Osteocyte (in vitro differentiated cells): ENCODE measurements around the gene MRPL19. TPM values are rescaled to one million over a fixed set of nuclear protein-coding genes. Genes with fewer than 3 reads are reported as not detected.
"Not testable (repeated sequence)": the region's sequence is repeated elsewhere in the genome, so short reads cannot be mapped to it uniquely, and the experiment has no call there.

ENCODE experiments used
- DNase-seq: peaks from one replicate; pipeline ENCODE4 v3.0.0; 2021; ENCODE audit warnings: mixed read lengths; ENCODE audit not compliant: unreplicated experiment; ENCODE audit errors: extremely low spot score
- H3K27ac Mint-ChIP-seq: one replicate; pipeline ENCODE4 v1.8.0; 2021; ENCODE audit warnings: mild to moderate bottlenecking, mixed read lengths; ENCODE audit not compliant: unreplicated experiment
- H3K27me3 Mint-ChIP-seq: one replicate; pipeline ENCODE4 v1.8.0; 2021; ENCODE audit warnings: mixed read lengths; ENCODE audit not compliant: unreplicated experiment
- H3K36me3 Mint-ChIP-seq: one replicate; pipeline ENCODE4 v1.8.0; 2021; ENCODE audit warnings: mixed read lengths; ENCODE audit not compliant: unreplicated experiment
- H3K4me1 Mint-ChIP-seq: one replicate; pipeline ENCODE4 v1.8.0; 2021; ENCODE audit warnings: mixed read lengths; ENCODE audit not compliant: unreplicated experiment
- H3K4me3 Mint-ChIP-seq: one replicate; pipeline ENCODE4 v1.8.0; 2021; ENCODE audit warnings: mild to moderate bottlenecking, moderate library complexity, mixed read lengths; ENCODE audit not compliant: unreplicated experiment
- H3K9me3 Mint-ChIP-seq: one replicate; pipeline ENCODE4 v1.8.0; 2021; ENCODE audit warnings: mixed read lengths; ENCODE audit not compliant: unreplicated experiment
- total RNA-seq: library from RNA; stranded (reverse); gene quantifications from 2 replicates; pipeline ENCODE4 v1.2.1, GENCODE V29; 2021
- TF ChIP-seq, protein P1 (sequence below): fragments of 200-600 bp; sonication (generic); IDR thresholded peaks from 2 replicates; pipeline ENCODE4 v1.5.0; 2021; ENCODE audit warnings: antibody characterized with exemption, mild to moderate bottlenecking, moderate library complexity

The MRPL19 gene
- total RNA-seq, 1 donor from 2014 or later: 46.6 TPM

DNA sequence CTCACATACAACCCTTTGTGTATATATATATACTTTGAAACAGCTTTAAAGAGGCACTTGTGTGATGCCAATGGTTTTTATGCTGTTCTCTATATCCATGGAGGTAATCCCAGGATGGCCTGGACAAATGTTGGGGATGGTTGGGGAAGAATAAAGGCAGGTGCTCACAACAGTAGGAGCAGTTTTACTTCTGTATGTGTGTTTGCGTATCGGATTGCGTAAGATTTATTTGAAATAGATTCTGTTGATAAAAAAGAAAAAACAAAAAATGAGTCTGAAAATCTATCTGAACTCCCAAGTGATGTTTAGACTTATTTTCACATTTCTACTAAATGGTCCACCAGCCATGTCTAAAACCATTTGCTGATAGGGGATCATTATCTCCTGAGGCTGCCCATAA lies 29.3 kb downstream of the MRPL19 start:
- Mint-ChIP-seq H3K27me3 (no peaks in the 10 kb centered on the region), H3K36me3 (peaks cover 14% of the 10 kb centered on the region), H3K27ac (no peak overlapping the region), H3K4me1 (peaks cover 3% of the 10 kb centered on the region), H3K4me3 (no peak overlapping the region), H3K9me3 (no peaks in the 10 kb centered on the region)
- no peak for DNase-seq
- TF ChIP-seq, protein P1, sequence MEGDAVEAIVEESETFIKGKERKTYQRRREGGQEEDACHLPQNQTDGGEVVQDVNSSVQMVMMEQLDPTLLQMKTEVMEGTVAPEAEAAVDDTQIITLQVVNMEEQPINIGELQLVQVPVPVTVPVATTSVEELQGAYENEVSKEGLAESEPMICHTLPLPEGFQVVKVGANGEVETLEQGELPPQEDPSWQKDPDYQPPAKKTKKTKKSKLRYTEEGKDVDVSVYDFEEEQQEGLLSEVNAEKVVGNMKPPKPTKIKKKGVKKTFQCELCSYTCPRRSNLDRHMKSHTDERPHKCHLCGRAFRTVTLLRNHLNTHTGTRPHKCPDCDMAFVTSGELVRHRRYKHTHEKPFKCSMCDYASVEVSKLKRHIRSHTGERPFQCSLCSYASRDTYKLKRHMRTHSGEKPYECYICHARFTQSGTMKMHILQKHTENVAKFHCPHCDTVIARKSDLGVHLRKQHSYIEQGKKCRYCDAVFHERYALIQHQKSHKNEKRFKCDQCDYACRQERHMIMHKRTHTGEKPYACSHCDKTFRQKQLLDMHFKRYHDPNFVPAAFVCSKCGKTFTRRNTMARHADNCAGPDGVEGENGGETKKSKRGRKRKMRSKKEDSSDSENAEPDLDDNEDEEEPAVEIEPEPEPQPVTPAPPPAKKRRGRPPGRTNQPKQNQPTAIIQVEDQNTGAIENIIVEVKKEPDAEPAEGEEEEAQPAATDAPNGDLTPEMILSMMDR: no peak

DNA sequence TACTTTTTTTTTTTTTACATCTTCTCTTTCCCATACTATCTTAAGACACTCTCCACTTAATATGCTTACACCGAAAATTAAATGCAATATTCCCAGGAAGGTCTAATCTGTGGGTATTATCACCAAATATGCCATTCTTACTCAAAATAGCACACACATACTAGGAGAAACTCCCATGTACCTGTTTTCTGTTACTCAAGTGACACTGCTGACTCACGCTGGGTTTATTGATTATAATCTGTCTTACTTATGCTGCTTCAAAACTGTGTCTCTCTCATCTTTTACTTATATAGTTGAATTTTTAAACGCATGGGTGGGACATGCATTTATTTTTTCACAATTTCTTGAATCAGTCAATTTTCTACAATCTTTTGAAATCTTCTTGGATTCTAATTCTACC lies 29.9 kb downstream of the MRPL19 start:
- Mint-ChIP-seq H3K9me3 (no peaks in the 10 kb centered on the region), H3K27me3 (no peaks in the 10 kb centered on the region), H3K27ac (no peak overlapping the region), H3K4me3 (no peak overlapping the region), H3K36me3 (peaks cover 9% of the 10 kb centered on the region), H3K4me1 (peaks cover 3% of the 10 kb centered on the region)
- TF ChIP-seq, protein P1: no peak
- no peak for DNase-seq

DNA sequence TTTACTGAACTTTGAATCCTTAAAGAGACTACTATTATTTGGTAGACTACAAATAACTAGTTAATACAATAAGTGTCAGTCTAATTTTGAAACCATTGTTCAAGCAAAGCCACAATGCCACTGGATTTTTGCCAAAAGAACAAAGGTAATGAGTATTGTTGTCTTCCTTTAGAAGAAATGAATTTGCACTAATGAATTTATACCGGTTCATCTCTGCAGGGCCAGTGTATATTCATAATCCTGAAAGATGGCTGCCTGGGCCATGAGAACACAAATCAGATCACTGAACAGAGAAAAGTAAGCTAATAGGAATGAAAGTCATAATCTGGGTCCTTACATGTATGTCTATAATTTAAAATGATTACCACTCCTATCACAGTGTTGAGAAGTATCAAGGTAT lies 33.0 kb downstream of the MRPL19 start:
- Mint-ChIP-seq H3K4me3 (no peak overlapping the region), H3K36me3 (peaks cover 24% of the 10 kb centered on the region), H3K4me1 (peaks cover 3% of the 10 kb centered on the region), H3K9me3 (no peaks in the 10 kb centered on the region), H3K27ac (no peak overlapping the region), H3K27me3 (no peaks in the 10 kb centered on the region)
- no peak for DNase-seq
- TF ChIP-seq, protein P1: no peak

DNA sequence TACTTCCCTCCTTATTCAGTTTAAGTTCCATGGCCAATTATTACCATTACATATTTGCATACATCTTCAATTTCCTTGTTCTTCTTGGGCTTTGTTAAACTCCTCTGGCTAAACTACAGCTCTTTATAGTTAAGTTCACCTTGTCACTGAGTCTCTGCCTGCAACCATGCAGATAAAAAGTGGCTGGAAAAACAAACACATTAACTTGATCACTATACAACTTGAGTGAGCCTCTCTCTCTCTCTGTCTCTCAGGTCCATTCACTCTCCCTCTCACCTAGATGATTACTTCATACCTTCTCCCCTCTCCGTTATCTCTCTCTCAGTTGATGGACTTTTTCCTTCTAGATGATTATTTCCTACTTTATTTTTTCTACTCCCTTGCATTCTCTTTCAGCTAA lies 33.8 kb downstream of the MRPL19 start:
- peaks cover 30% of the 10 kb centered on the region for H3K36me3 Mint-ChIP-seq
- peaks cover 3% of the 10 kb centered on the region for H3K4me1 Mint-ChIP-seq
- DNase-seq: no peak
- no peak overlapping the region for H3K27ac Mint-ChIP-seq
- H3K27me3 Mint-ChIP-seq: no peaks in the 10 kb centered on the region
- TF ChIP-seq, protein P1: no peak
- H3K9me3 Mint-ChIP-seq: peaks cover 4% of the 10 kb centered on the region
- no peak overlapping the region for H3K4me3 Mint-ChIP-seq

DNA sequence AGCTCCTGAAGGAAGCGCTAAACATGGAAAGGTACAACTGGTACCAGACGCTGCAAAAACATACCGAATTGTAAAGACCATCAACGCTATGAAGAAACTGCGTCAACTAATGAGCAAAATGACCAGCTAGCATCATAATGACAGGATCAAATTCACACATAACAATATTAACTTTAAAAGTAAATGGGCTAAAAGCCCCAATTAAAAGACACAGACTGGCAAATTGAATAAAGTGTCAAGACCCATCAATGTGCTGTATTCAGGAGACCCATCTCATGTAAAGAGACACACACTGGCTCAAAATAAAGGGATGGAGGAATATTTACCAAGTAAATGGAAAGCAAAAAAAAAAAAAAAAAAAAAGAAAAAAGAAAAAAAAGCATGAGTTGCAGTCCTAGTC lies 36.8 kb downstream of the MRPL19 start:
- H3K9me3 Mint-ChIP-seq, H3K4me1 Mint-ChIP-seq, H3K4me3 Mint-ChIP-seq, DNase-seq, H3K27ac Mint-ChIP-seq, H3K27me3 Mint-ChIP-seq: not testable (repeated sequence)
- peaks cover 44% of the 10 kb centered on the region for H3K36me3 Mint-ChIP-seq

DNA sequence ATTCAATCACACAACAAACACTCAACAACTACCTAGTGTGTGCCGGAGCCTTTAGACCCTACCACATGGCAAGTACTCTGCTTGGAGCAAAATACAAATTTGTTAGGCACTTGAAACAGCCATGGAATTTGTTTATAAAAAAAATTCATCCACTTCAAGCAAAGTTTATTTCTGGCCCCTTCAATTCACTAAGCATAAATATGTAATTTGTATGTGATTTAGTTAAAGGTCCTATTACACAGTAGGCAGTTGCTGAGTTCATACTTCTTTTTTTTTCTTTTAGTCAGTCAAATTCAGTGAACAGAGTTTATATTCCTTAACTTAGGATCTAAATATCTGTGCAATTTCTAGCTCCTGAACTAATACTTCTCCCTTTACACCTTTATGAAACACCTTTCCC lies 41.6 kb downstream of the MRPL19 start:
- TF ChIP-seq, protein P1: no peak
- no peak overlapping the region for H3K27ac Mint-ChIP-seq
- H3K36me3 Mint-ChIP-seq: peaks cover 56% of the 10 kb centered on the region
- H3K4me3 Mint-ChIP-seq: no peak overlapping the region
- no peaks in the 10 kb centered on the region for H3K4me1 Mint-ChIP-seq
- H3K9me3 Mint-ChIP-seq: peaks cover 5% of the 10 kb centered on the region
- no peak for DNase-seq
- no peaks in the 10 kb centered on the region for H3K27me3 Mint-ChIP-seq
